Muscle of leg (tissue), 11 donors: Measurements from ENCODE around the gene UFM1. TPM values are rescaled to one million over a fixed set of nuclear protein-coding genes. Genes with fewer than 3 reads are reported as not detected.

Experiments
- DNase-seq: peaks from one replicate; pipeline ENCODE4 v3.0.0; 2013
- H3K27ac ChIP-seq: one replicate; pipeline ENCODE4 v1.5.1; 2013; ENCODE audit warnings: mild to moderate bottlenecking, low read length, control low read depth
- H3K27me3 ChIP-seq: one replicate; pipeline ENCODE4 v1.6.1; 2013; ENCODE audit warnings: low read length; ENCODE audit not compliant: control insufficient read depth, insufficient read depth
- H3K36me3 ChIP-seq: one replicate; pipeline ENCODE4 v1.6.1; 2013; ENCODE audit warnings: low read length; ENCODE audit not compliant: control insufficient read depth, insufficient read depth
- H3K4me1 ChIP-seq: one replicate; pipeline ENCODE4 v1.6.1; 2013; ENCODE audit warnings: low read length; ENCODE audit not compliant: control insufficient read depth, insufficient read depth
- H3K4me3 ChIP-seq: one replicate; pipeline ENCODE4 v1.5.1; 2013; ENCODE audit warnings: low read length, control low read depth
- H3K9me3 ChIP-seq: replicated peaks from 2 replicates; pipeline ENCODE4 v1.6.1; 2013; ENCODE audit warnings: low read depth, low read length; ENCODE audit not compliant: control insufficient read depth
- whole genome bisulfite sequencing: methylation state at CpG from one replicate; pipeline ENCODE4 v1.1.5; 2013; ENCODE audit warnings: missing lambda C conversion rate; ENCODE audit not compliant: insufficient coverage; 5-methylcytosine and 5-hydroxymethylcytosine counted together
- polyA plus RNA-seq, 8 donors: library from polyadenylated mRNA; unstranded; fragments of 120-200 nt; gene quantifications; one replicate each; pipeline versions ENCODE4 v1.2.1 to v1.2.3, GENCODE V29; 2013; ENCODE audit warnings: inconsistent platforms in 1 of 8, low replicate concordance in 1 of 8; ENCODE audit not compliant: insufficient read length in 8 of 8, insufficient read depth in 1 of 8
- total RNA-seq: library from RNA; stranded (reverse); fragments of 120-200 nt; gene quantifications from one replicate; pipeline ENCODE4 v1.2.4, GENCODE V29; 2013

UFM1 gene
- total and polyA plus RNA-seq, 9 donors = 42.4 to 71.2 (median 54.7) TPM

GRCh38 chr13:38405216-38405615 is 55.6 kb downstream of the UFM1 start:
- no peak for DNase-seq
- Histone ChIP-seq H3K36me3 (no peaks in the 10 kb centered on the region), H3K9me3 (no peaks in the 10 kb centered on the region), H3K27ac (no peak overlapping the region), H3K27me3 (no peaks in the 10 kb centered on the region), H3K4me1 (no peaks in the 10 kb centered on the region), H3K4me3 (no peak overlapping the region)
- no CpG with 5 or more reads among the region's 1 CpG for WGBS

GRCh38 chr13:38409771-38410170 is 60.1 kb downstream of the UFM1 start:
- H3K27me3 ChIP-seq = no peaks in the 10 kb centered on the region
- H3K27ac ChIP-seq = no peak overlapping the region
- no peaks in the 10 kb centered on the region for H3K9me3 ChIP-seq
- H3K36me3 ChIP-seq = no peaks in the 10 kb centered on the region
- no peaks in the 10 kb centered on the region for H3K4me1 ChIP-seq
- WGBS = no CpG with 5 or more reads among the region's 2 CpGs
- no peak overlapping the region for H3K4me3 ChIP-seq
- no peak for DNase-seq

GRCh38 chr13:38412266-38412665 is 62.6 kb downstream of the UFM1 start:
- no peak overlapping the region for H3K4me3 ChIP-seq
- peak; percentile 59 for DNase-seq
- WGBS = no CpG with 5 or more reads among the region's 1 CpG
- no peak overlapping the region for H3K27ac ChIP-seq
- no peaks in the 10 kb centered on the region for H3K27me3 ChIP-seq
- H3K4me1 ChIP-seq = no peaks in the 10 kb centered on the region
- H3K9me3 ChIP-seq = no peaks in the 10 kb centered on the region
- H3K36me3 ChIP-seq = no peaks in the 10 kb centered on the region
